A549 treated with ZK216348 at 1 μM for 4 hours (cell line): Measurements from ENCODE around the gene C1QTNF12. TPM values are rescaled to one million over a fixed set of nuclear protein-coding genes. Genes with fewer than 3 reads are reported as not detected.

ENCODE experiments used
- total RNA-seq: library from RNA; stranded (reverse); fragments of 200-300 nt; extraction: Qiagen RNA extraction; gene quantifications from 5 replicates; pipeline ENCODE4 v1.2.3, GENCODE V29; 2022; ENCODE audit warnings: low read depth

The C1QTNF12 gene, protein sequence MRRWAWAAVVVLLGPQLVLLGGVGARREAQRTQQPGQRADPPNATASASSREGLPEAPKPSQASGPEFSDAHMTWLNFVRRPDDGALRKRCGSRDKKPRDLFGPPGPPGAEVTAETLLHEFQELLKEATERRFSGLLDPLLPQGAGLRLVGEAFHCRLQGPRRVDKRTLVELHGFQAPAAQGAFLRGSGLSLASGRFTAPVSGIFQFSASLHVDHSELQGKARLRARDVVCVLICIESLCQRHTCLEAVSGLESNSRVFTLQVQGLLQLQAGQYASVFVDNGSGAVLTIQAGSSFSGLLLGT
- 1.2 to 2.6 TPM (median 2.0 TPM) in 4 of 5 replicates, not detected in the other for total RNA-seq

DNA sequence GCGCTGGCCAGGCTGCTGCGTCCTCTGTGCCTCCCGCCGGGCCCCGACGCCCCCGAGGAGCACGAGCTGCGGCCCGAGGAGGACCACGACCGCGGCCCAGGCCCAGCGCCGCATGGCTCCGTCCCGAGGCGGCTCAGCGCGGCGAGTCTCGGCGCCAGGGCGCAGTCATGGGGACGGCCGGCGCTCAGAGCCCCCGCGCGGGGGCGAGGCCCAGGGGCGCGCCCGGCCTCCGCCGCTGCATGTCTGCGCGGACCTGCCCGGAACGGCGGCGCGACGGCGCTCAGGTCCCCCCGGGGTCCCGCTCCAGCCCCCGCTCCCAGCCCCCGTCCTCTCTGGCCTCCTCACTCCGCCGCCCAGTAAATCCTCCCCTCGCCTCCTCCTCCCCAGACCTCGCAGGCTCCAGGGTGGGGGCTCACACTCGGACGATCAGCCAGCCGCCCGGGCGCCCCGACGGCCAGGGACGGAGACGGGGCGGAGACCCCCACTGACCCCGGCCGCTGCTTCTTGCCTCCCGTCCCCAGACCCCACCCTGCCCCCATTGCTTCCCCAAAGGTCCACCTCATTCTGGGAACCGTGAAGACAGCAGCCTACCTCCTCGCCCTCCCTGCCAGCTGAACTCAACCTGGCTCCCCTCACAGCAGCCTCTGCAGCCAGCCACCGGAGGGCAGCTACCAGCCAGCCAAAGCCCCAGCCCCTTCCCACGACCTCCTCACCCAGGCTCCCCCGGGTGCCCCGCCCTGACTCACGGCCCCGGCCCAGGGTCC lies at the start of gene C1QTNF12:
Gene C1QTNF12 (minus strand): TSS at position 146 of the 764 bp plus-strand sequence. CDS start 32 bp downstream, at position 114.

DNA sequence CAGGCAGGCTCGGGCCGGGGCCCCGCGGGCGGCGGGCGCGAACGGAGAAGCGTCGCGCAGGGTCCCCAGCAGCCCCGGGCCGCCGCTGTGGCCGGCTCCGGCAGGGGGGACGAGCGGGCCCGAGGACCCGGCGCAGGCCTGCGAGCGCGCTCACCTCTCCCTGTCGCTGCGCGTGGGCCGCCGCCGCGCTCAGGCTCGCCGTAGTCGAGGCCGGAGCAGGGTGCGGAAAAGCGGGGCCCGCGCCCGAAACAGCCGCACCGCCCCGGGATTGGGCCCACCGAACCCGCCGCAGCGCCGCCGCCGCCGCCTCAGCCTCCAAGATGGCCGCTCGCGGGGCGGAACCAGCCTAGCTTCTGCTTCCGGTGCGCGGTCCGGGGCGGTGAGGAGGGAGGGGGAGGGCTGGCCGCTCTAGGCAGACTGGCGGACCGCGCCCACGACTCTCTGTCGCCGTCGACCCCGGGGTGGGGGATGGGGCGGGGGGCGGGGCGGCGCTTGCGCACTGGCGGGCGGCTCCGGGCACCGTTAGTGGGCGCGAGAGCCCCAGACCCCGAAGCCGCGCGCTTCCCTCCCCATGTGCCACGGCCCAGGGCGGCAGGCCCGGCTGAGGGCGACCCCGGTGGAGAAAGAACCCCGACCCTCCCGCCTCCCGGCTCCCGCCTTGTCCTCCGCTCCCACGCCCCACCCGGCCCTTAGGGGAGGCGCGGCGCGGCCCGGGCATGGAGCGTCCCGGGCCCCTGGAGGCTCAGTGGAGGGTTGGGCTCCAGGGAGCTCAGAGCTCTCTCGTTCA lies 27.2 kb upstream of the C1QTNF12 start, which contains the start of gene UBE2J2:
Gene UBE2J2 (minus strand): TSS at position 343 of the 787 bp plus-strand sequence. CDS start 5,862 bp downstream, outside the sequence.

DNA sequence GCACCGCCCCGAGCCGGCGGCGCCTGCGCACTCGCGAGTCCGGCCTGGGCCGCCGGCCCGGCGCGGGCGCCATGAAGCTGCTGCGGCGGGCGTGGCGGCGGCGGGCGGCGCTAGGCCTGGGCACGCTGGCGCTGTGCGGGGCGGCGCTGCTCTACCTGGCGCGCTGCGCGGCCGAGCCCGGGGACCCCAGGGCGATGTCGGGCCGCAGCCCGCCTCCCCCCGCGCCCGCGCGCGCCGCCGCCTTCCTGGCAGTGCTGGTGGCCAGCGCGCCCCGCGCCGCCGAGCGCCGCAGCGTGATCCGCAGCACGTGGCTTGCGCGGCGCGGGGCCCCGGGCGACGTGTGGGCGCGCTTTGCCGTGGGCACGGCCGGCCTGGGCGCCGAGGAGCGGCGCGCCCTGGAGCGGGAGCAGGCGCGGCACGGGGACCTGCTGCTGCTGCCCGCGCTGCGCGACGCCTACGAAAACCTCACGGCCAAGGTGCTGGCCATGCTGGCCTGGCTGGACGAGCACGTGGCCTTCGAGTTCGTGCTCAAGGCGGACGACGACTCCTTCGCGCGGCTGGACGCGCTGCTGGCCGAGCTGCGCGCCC lies 14.2 kb downstream of the C1QTNF12 start, which contains the start of gene B3GALT6:
Gene B3GALT6 (plus strand): TSS at position 30 of the 588 bp plus-strand sequence. CDS start 42 bp downstream, at position 72.

DNA sequence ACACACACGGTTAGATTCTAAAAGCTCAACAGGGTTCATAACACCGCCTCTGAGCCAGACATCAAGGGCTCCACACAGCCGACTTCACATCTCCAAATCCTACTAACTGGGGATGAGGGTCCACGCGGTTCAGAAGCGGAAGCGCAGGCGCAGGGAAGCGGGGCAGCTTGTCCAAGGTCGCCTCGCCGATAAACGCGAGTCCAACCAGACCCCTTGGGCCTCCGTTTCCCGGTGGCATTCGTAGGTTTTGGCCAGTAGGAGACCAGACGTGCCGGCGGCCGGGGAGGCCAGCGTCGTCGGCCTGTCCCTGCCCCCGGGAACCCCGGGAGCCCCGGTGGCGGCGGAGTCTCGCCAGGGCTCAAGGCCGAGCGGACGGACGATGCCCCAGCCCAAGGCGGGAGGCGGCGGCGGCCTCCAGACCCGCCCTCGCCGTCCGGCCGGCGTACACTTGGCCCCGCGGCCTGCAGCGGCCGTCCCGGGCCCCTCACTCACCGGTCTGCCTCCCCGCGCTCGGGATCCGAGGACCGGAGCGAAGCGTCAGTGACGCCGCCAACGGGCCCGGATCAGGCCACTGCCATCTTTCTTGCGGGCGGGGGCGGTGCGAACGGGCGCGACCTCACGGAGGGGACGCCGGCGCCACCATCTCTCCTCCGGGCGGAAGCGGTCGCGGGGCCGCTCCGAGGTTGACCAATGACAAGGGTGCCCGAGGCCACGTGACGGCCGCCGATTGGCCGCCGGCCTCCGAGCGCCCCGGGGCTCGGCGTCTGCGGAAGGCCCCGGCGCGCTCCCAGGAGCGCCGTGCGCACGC lies 14.9 kb downstream of the C1QTNF12 start, which contains the start of gene SDF4:
Gene SDF4 (minus strand): TSS at position 602 of the 808 bp plus-strand sequence. CDS start 3,229 bp downstream, outside the sequence.

DNA sequence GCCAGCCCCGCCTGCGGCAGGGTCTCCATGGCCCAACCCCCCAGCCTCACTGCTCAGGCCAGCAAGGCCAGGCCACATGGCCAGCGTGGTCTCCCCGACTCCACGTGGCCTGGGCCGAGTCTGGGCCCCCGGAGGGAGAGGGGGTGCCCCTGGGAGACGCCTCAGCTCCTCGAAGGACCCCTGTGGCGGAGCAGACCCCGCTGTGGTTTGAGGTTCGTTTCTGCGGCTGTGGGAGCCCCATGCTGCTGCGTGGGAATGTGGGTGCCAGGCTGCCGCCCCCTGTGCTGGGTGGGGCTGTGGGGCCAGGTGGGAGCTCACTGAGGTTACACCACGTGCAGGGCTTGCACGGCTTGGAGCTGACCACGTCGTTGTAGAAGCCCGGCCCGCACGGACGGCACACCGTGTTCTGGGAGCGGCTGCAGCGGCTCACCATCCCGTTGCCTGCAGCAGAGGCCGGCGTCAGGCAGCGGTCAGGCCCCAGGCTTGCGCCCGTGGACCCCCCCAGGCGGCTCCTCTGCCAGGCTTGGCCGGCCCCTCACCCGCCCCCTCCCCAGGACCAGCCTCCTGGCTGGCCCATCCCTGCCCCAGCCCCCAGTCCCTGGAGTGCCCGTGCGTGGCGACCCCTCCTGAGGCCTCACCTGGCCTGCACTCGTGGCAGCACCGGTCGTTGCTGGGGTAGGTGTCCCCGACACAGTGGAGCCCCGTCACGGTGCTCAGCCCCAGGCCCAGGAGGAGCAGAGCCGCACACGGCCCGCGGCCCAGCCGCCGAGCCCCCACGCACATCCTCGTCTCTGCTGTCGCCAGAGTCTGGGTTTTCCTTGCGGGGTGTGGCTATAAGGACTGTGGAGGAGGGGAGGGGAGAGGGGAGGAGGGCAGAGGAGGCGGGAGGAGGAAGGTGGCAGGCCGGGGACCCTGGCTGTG lies 32.9 kb downstream of the C1QTNF12 start, which contains the start of gene TNFRSF4:
Gene TNFRSF4 (minus strand): TSS at position 809 of the 921 bp plus-strand sequence. CDS start 26 bp downstream, at position 783.

DNA sequence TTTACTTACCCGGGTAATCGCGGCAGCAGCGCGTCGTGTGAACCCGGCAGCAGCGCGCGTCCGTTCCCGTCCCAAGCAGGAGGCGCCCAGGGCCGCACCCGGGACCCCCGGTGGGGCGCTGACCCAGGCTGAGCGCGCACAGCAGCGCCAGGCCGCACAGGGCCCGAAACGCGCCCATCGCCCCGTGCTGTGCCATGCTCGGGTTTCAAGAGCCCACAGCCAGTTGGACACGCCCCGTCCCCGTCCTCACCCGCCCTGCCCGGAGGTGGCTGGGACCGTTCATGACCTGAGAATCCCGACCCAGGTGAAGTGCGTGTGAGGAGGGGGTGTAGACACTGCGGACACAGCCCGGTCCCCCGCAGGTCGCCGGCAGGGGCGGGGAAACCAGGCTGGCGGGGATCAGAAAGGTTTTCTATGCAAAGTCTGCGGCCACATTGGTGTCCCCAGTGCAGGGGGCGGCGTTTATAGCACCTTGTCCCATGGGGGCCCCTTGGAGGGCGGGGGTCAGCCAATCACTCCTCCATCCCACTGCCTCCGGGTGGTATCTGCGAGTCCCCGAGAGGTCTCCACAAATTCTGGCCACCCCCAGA lies 40.1 kb downstream of the C1QTNF12 start, which contains the start of gene TNFRSF18:
Gene TNFRSF18 (minus strand): TSS at position 217 of the 590 bp plus-strand sequence. CDS start 21 bp downstream, at position 196.

Other genes starting within 250 kb of the C1QTNF12 start
- 20.9 to 80.4 TPM (median 64.7 TPM) in 5 replicates for gene HES4, start 246.6 kb downstream of the C1QTNF12 start, total RNA-seq
- 14.3 to 25.1 TPM (median 18.9 TPM) in 5 replicates for gene ISG15, start 233.2 kb downstream of the C1QTNF12 start, total RNA-seq
- gene AGRN, start 226.6 kb downstream of the C1QTNF12 start, total RNA-seq: 50.6 to 136 TPM (median 124 TPM) in 5 replicates
- gene RNF223, start 172.4 kb downstream of the C1QTNF12 start, total RNA-seq: 0.16 to 0.67 TPM (median 0.27 TPM) in 5 replicates
- 6.7 to 16.7 TPM (median 13.8 TPM) in 5 replicates for gene C1orf159, start 130.6 kb downstream of the C1QTNF12 start, total RNA-seq
- not detected in 5 replicates for gene TTLL10, start 72.8 kb downstream of the C1QTNF12 start, total RNA-seq
- gene TNFRSF18, start 40.1 kb downstream of the C1QTNF12 start, total RNA-seq: 0.35 TPM in 1 of 5 replicates, not detected in the others
- gene TNFRSF4, start 32.6 kb downstream of the C1QTNF12 start, total RNA-seq: 0.20 to 0.23 TPM in 2 of 5 replicates, not detected in the others
- 84.0 to 148 TPM (median 137 TPM) in 5 replicates for gene SDF4, start 14.7 kb downstream of the C1QTNF12 start, total RNA-seq
- gene B3GALT6, start 14.5 kb downstream of the C1QTNF12 start, total RNA-seq: 8.9 to 24.1 TPM (median 21.8 TPM) in 5 replicates
- gene UBE2J2, start 27.1 kb upstream of the C1QTNF12 start, total RNA-seq: 38.1 to 48.8 TPM (median 48.1 TPM) in 5 replicates
- gene SCNN1D, start 33.7 kb upstream of the C1QTNF12 start, total RNA-seq: 0.88 to 1.5 TPM (median 1.2 TPM) in 5 replicates
- 5.3 to 22.8 TPM (median 18.9 TPM) in 5 replicates for gene ACAP3, start 61.2 kb upstream of the C1QTNF12 start, total RNA-seq
- 13.1 to 28.9 TPM (median 26.2 TPM) in 5 replicates for gene PUSL1, start 61.9 kb upstream of the C1QTNF12 start, total RNA-seq
- gene INTS11, start 77.9 kb upstream of the C1QTNF12 start, total RNA-seq: 45.7 to 67.6 TPM (median 59.0 TPM) in 5 replicates
- 11.2 to 23.6 TPM (median 21.2 TPM) in 5 replicates for gene CPTP, start 78.1 kb upstream of the C1QTNF12 start, total RNA-seq
- 0.08 to 0.20 TPM (median 0.12 TPM) in 5 replicates for gene TAS1R3, start 84.6 kb upstream of the C1QTNF12 start, total RNA-seq
- 31.3 to 89.3 TPM (median 77.1 TPM) in 5 replicates for gene DVL1, start 102.7 kb upstream of the C1QTNF12 start, total RNA-seq
- 0.15 to 0.29 TPM in 2 of 5 replicates, not detected in the others for gene MXRA8, start 111.8 kb upstream of the C1QTNF12 start, total RNA-seq
- 90.7 to 179 TPM (median 167 TPM) in 5 replicates for gene AURKAIP1, start 128.5 kb upstream of the C1QTNF12 start, total RNA-seq
- gene CCNL2, start 152.6 kb upstream of the C1QTNF12 start, total RNA-seq: 38.3 to 62.7 TPM (median 53.1 TPM) in 5 replicates
- 122 to 156 TPM (median 133 TPM) in 5 replicates for gene MRPL20, start 160.6 kb upstream of the C1QTNF12 start, total RNA-seq
- 0.07 to 0.23 TPM in 2 of 5 replicates, not detected in the others for gene ANKRD65, start 174.6 kb upstream of the C1QTNF12 start, total RNA-seq
- 5.3 to 18.2 TPM (median 15.0 TPM) in 5 replicates for gene VWA1, start 189.0 kb upstream of the C1QTNF12 start, total RNA-seq
- gene ATAD3C, start 203.0 kb upstream of the C1QTNF12 start, total RNA-seq: not detected in 5 replicates
- gene ATAD3B, start 225.0 kb upstream of the C1QTNF12 start, total RNA-seq: 1.6 to 3.6 TPM (median 3.0 TPM) in 5 replicates